GM19351 (cell line): ENCODE results near the gene PRX.
"Not testable (repeated sequence)": the region's sequence is repeated elsewhere in the genome, so short reads cannot be mapped to it uniquely, and the experiment has no call there.

Experiments
- ATAC-seq: cut with Tn5 transposase; IDR thresholded peaks from one replicate; pipeline ENCODE4 v1.9.1; 2021; ENCODE audit warnings: mild to moderate bottlenecking, moderate library complexity; ENCODE audit not compliant: unreplicated experiment

The PRX gene

GRCh38 chr19:40393894-40394815 lies 19.0 kb downstream of the PRX start:
- no peak for ATAC-seq

DNA sequence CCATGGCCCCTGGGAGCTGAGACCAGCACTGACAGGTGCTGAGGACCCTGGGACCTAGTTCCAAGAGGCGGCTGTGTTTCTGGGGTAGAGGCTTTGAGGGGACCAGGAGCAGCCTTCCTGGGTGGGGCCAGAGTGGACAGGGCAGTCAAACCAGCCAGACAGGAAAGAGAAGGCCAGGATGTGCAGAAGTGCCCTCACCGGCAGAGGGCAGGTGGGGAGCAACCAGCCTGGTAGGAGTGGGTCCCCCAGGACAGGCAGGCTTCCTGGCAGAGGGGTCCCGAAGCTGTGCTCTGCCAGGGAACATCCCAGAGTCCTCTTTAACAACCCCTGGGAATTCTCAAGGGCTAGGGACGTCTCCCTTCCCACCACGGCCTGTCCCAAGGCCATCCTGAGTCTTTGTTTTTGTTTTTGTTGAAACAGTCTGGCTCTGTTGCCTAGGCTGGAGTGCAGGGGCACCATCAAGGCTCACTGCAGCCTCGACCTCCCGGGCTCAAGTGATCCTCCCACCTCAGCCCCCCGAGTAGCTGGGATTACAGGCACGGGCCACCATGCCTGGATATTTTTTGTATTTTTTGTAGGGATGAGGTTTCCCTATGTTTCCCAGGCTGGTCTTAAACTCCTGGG lies 20.2 kb downstream of the PRX start:
- ATAC-seq: no peak

DNA sequence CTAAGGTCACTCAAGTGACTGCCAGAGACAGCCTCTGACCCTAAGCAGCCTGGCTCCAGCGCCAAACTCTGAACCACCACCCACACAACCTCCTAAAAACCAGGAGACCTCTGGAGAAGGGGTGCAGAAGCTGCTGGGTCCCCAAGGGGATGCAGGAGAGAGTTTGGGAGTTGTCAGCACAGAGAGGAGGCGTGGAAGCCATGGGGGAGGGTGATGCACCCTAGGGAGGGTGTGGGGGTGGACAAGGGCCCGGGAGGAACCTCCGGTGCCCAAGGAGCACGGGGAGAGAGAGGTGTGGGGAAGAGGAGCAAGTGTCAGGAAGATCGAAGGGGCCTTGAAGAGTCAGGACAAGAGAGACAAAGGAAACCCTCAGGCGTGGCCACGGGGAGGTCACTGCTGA lies 21.1 kb downstream of the PRX start:
- ATAC-seq: no peak

DNA sequence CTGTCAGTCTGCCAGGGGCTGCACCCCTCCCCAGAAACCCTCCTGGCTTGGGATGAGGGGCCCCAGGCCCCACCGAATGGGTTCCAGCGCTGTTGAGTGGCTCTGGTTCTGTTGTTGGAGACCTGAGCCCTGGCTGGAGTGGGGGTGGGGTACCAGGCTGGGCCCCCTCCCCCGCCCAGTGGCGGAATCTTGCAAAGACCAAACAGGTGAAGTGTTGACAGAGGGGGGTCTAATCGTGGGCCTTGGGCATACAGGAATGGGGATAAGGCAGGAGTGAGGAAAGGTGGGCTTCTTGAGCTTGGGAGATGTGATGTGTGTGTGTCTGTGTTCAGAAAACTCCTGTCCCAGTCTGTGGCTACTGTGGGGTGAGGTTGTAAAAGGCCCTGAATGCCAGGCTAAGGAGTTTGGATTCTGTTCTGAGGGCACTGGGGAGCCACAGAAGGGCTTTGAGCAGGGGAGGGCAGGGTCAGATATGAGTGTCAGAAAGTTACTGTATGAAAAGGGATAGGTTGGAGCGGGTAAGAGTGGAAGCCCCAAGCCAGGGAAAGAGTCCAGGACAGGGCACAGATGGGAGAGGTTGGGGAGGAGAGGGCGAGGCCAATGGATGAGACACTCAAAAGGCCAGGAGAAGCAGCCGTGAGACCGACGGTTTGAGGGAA lies 23.0 kb downstream of the PRX start, which contains the start of gene HIPK4:
HIPK4 (minus strand) TSS at position 98 of the 659 bp plus-strand sequence. CDS start 279 bp downstream, outside the sequence.
- no peak for ATAC-seq

DNA sequence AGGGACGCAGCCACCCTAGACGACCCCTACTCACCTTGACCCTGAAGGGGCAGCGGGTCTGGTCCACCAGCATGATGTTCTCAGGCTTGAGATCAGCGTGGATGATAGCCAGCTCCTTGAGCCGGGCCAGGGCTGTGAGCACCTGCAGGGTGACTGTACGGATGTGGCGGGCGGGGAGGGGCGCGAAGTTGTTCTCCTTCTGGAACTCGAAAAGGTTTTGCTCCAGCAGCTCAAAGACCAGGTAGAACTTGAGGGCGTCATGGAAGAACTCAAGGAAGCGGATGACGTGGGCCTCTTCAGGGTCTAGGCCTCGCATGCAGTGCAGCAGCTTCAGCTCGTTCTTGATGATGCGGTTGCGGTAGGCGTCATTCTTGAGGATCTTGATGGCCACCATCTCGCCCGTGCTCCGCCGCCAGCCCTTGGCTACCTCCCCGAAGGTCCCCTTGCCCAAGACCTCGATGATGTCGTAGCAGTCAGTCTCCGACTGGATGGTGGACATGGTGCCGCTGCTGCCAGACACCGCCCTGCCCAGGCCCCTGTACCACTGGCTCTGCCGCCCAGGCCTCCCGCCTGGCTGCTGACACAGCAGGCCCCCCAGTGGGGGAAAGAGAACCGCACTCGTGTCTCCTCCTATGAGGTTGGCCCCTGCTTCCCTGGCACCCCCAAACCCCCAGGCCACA lies 23.6 kb downstream of the PRX start:
- ATAC-seq: no peak

DNA sequence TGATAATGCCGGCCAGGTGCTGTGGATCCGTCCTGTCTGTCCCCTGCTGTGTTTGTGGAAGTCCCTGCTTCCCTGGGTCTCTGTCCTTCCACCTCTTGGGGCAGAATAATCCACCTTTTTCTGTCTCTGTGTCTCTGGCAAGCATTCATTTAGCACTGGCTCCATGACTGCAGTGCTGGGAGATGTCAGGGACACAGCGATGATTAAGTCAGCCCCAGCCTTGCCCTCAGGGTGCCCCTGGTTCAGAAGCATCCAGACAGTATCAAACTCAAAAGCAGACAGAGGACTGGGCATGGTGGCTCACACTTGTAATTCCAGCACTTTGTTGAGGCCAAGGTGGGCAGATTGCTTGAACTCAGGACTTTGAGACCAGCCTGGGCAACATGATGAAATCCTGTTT lies 24.7 kb downstream of the PRX start:
- no peak for ATAC-seq

GRCh38 chr19:40387155-40387554 lies 26.0 kb downstream of the PRX start:
- no peak for ATAC-seq

DNA sequence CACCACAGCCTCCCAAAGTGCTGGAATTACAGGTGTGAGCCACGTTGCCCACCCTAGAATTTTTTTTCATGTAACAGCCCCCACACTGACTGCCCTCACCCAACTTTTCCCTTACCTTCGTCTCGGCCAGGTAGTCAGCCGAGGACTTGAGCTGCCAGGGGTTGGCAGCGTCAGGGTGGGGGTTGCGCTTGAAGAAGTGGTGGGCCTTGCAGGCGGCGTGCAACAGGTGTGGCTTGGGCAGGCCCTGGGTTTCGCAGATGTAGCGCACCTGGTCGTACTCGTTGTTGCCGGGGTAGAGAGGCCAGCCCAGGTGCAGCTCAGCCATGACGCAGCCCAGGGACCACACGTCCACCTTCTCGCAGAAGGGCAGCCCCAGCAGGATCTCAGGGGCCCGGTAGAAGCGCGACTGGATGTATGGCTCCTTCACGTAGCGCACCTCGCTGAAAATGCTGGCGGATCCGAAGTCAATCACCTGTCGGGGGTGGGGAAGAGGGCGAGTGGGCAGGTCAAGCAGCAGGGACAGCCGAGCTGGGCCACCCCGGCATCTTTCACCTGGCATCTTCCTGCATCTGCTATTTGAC lies 29.4 kb downstream of the PRX start:
- no peak for ATAC-seq

DNA sequence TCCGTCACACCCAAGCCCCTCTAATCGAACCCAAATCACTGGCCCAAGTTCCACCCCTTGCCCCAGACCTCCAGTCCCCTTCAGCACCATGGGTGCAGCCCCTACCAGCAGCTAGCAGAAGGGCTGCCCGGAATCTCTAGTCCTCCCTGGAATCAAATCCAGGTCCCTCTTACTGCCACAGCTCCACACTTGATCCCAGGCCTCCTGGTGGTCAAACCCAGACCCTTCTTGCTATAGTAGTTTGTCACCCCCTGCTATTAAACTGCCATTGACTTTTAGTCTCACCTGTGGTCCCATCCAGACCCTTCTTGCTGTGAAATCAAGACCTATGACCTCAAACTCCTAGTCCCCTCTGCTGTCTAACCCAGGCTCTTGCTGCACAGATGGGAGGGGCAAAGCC lies 31.9 kb downstream of the PRX start:
- ATAC-seq: no peak

DNA sequence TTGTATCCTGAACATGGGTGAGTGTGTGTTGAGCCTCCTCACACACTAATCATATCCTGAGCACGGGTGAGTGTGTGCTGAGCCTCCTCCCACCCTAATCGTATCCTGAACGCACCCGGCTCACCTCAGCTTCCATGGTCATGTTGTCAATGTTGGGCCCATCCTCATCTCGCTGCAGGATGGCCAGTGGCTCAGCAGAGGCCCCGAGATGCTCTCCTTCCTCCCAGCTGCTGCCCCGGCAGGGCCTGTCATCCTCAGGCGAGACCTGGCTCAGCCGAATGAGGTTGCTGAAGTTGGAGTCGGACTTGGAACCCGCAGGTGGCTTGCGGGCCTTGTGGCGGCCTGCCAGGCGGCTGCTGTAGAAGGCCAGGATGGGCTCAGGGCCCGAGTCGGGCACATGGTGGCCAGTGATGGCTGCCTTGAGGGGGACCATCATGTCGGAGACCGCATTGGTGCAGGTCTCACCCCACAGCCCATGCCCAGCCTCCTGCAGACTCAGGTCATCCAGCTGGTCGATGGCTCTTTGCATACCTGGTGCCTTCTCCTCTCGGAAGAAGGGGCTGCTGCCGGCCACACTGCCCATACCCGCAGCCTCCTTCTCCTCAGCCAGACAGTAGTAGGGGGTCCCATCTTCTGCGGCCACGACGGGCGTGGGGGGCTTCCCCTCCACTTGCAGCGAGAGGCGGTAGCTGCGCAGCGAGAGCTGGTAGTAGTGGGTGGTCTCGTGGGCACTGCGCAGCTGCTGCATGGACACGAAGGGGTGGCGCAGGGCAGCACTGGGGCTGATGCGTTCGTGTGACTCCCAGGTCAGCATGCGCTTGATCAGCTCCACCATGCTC lies 32.8 kb downstream of the PRX start:
- ATAC-seq: no peak

- ATAC-seq: no peak
Observed at GRCh38 chr19:40379446-40380198, 33.6 kb downstream of the PRX start.

- no peak for ATAC-seq
Observed at GRCh38 chr19:40378509-40378908, 34.7 kb downstream of the PRX start.

GRCh38 chr19:40377876-40378385 lies 35.2 kb downstream of the PRX start:
- ATAC-seq: no peak

GRCh38 chr19:40376286-40376862 lies 36.8 kb downstream of the PRX start:
- ATAC-seq: no peak

DNA sequence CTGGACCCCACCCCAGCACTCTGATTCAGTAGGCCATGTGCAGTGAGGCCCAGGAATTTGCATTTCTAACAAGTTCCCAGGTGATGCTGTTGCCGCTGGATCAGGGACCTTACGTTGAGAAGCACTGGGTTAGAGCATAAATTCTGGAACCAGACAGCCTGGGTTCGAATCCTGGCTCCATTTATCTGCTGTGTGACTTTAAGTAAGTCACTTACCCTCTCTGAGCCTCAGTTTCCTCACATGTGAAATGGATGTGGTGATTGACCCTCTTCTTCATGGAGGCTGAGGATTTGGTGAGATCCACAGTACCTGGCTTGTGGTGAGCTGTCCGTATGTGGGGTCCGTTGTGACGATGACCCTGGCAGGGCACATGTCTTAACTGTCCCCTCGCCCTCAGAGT lies 39.1 kb downstream of the PRX start:
- ATAC-seq: no peak

DNA sequence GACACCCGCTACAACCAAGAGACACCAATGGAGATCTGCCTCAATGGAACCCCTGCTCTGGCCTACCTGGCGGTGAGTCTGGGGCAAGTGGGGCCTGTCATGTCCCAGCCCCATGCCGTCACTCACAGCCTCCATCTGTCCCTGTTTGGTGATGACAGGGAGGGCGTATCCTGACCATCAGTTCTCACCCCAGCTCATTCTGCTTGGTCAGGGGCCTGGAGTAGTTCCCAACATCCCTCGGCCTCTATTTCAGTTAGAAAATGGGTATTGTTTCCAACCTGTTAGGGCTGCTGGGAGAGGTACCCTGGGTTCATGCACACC lies 41.4 kb downstream of the PRX start:
- no peak for ATAC-seq

- ATAC-seq: no peak
Observed at GRCh38 chr19:40370997-40371801, 42.0 kb downstream of the PRX start.

DNA sequence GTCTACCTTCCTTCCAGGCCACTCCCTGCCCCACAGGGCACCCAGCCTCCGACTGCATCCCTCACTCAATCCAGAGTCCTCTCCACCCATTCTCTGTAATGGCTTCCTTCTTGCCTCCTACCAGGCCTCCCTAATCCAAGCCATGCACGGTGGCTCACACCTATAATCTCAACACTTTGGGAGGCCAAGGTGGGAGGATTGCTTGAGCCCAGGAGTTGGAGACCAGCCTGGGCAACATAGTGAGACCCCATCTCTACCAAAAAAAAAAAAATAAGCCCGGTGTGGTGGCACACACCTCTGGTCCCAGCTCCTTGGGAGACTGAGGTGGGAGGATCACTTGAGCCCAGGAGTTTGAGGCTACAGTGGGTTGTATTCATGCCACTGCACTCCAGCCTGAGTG lies 42.9 kb downstream of the PRX start:
- ATAC-seq: not testable (repeated sequence)
